DND-41 (cell line): ENCODE results near the gene NXN.

Experiments used
- EZH2 ChIP-seq: IDR thresholded peaks from 3 replicates; pipeline ENCODE4 v1.6.1; 2012; ENCODE audit warnings: borderline replicate concordance, low read depth, mild to moderate bottlenecking, moderate library complexity, low read length, inconsistent platforms; ENCODE audit not compliant: severe bottlenecking
- TF ChIP-seq, protein P1 (sequence below): IDR thresholded peaks from 2 replicates; pipeline ENCODE4 v1.5.1; 2012; ENCODE audit warnings: borderline replicate concordance, low read length, moderate library complexity, mild to moderate bottlenecking; ENCODE audit not compliant: poor library complexity, severe bottlenecking; ENCODE audit errors: extremely low read depth

DNA sequence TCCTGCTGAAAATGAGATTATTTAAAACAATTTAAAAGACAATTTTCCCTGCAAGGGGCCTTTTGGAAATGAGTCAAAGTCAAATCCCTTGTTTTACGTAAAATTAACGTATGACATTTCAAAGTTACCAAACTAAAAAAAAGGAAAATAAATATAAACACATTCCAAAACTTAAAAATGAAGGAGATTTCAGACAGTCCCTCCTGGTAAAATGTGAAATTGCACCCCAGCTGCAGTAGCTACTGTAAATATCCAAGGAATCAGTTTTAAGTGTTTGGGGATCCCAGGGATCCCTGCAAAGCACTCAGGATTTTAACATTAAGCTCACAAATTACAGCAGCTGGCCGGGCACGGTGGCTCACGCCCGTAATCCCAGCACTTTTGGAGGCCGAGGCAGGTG lies 63.3 kb downstream of the NXN start:
- TF ChIP-seq, protein P1, sequence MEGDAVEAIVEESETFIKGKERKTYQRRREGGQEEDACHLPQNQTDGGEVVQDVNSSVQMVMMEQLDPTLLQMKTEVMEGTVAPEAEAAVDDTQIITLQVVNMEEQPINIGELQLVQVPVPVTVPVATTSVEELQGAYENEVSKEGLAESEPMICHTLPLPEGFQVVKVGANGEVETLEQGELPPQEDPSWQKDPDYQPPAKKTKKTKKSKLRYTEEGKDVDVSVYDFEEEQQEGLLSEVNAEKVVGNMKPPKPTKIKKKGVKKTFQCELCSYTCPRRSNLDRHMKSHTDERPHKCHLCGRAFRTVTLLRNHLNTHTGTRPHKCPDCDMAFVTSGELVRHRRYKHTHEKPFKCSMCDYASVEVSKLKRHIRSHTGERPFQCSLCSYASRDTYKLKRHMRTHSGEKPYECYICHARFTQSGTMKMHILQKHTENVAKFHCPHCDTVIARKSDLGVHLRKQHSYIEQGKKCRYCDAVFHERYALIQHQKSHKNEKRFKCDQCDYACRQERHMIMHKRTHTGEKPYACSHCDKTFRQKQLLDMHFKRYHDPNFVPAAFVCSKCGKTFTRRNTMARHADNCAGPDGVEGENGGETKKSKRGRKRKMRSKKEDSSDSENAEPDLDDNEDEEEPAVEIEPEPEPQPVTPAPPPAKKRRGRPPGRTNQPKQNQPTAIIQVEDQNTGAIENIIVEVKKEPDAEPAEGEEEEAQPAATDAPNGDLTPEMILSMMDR, result no peak
- TF ChIP-seq EZH2, result no peak
